ENCODE results near the gene GDPD5. TPM values are rescaled to one million over a fixed set of nuclear protein-coding genes. Genes with fewer than 3 reads are reported as not detected.

Gene GDPD5
- total RNA-seq, 1 experiment from 2014 or later = 7.8 TPM

DNA sequence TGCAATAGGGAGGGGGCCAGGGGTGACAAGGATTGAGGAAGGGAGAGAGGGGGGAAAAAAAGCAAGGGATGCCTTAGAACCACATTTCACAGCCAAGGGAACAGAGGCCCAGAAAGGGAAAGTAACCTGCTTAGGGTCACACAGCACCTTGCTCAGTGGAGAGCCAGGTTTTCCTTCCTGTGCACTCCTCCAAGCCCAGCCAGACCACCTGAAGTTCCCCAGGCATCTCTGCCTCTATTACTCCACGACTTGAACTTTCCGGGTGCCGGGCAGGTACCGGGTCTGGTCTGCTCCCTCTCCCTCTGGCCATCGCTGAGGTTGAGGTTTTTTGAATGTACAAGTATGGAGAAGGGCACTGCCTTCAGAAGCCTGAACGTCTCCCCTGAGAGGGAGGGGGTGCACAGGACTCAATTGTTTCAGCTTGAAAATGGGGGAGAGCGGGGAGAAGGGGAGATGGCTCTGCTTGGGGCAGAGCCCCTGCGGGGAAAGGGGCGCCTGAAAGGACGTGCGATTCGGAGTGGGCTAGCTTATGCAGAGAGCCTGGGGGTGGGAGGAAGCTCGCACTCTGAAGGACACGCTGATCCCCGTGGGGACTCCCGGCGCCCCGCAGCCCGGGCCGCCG is 35.8 kb upstream of the GDPD5 start:
- no peak overlapping the region for H3K18ac ChIP-seq (ENCODE audit: insufficient read length, low read depth, low read length)
- peaks cover 19% of the 10 kb centered on the region for H3K23me2 ChIP-seq (ENCODE audit: insufficient read length, low read depth, low read length, poor library complexity, severe bottlenecking)
- H3T11ph ChIP-seq (ENCODE audit: low read length) = no peak overlapping the region
- no peak overlapping the region for H2BK120ac ChIP-seq (ENCODE audit: low read depth, low read length, poor library complexity, severe bottlenecking)
- no peak overlapping the region for H2BK12ac ChIP-seq (ENCODE audit: insufficient read length, low read depth, low read length)
- no peak overlapping the region for H2BK5ac ChIP-seq (ENCODE audit: insufficient read length, low read length)
- Mint-ChIP-seq H3K4me1 (peaks cover 43 to 75% of the 10 kb centered on the region in 2 experiments), H3K4me3 (peak overlapping the region; percentile 96), H3K36me3 (ENCODE audit: insufficient read depth in 1 of 3, low read depth in 3 of 3) (peaks cover 7 to 23% (median 14%) of the 10 kb centered on the region in 3 experiments), H3K27ac (peak overlapping the region; percentile 92 to 99 (median 99)), H3K27me3 (ENCODE audit: low read depth) (peaks cover 1% of the 10 kb centered on the region; the same call in 1 of the 2 replicates), H3K9me3 (no peaks in the 10 kb centered on the region; a peak in 1 of 5 replicates)
- no peak overlapping the region for H2AFZ ChIP-seq (ENCODE audit: low read length)
- peaks cover 3% of the 10 kb centered on the region for H3K79me1 ChIP-seq (ENCODE audit: insufficient read depth, low read depth, low read length, poor library complexity, severe bottlenecking)
- H3K56ac ChIP-seq (ENCODE audit: insufficient read length, low read depth, low read length) = no peak overlapping the region
- H3K27me3 ChIP-seq (ENCODE audit: insufficient read depth, low read length) = no peaks in the 10 kb centered on the region
- DNase-seq = peak; percentile 35
- peak overlapping the region; percentile 77; the same call in 1 of the 2 replicates for H3K14ac ChIP-seq (ENCODE audit: insufficient read depth, low read length)
- no peak overlapping the region for H4K5ac ChIP-seq (ENCODE audit: insufficient read length, low read depth, low read length)
- H3K4me2 ChIP-seq (ENCODE audit: insufficient read depth, insufficient read length, low read length) = peak overlapping the region; percentile 85
- no peak overlapping the region for H3K23ac ChIP-seq (ENCODE audit: insufficient read length, low read depth, low read length)
- WGBS (ENCODE audit: extremely low coverage, insufficient read length, low lambda C conversion rate) = no CpG with 5 or more reads among the region's 21 CpGs
- H2AK5ac ChIP-seq (ENCODE audit: insufficient read length, low read length) = no peak overlapping the region
- H3K9ac ChIP-seq (ENCODE audit: extremely low read depth, insufficient read length, low read length) = peak overlapping the region; percentile 20
- no peak overlapping the region for H3K27ac ChIP-seq (ENCODE audit: insufficient read length, low read depth, low read length)
- peaks cover 31% of the 10 kb centered on the region; the same call in 1 of the 2 replicates for H3K79me2 ChIP-seq (ENCODE audit: insufficient read depth, low read length)
- no peaks in the 10 kb centered on the region for H3K9me3 ChIP-seq (ENCODE audit: control insufficient read depth, low read depth, low read length)
- no peak overlapping the region for H3K4ac ChIP-seq (ENCODE audit: low read depth, low read length)
- H2BK20ac ChIP-seq (ENCODE audit: low read depth, low read length, poor library complexity, severe bottlenecking) = no peak overlapping the region
- peaks cover 14% of the 10 kb centered on the region for H3K4me1 ChIP-seq (ENCODE audit: insufficient read depth, low read length)
- TF ChIP-seq, protein P1, sequence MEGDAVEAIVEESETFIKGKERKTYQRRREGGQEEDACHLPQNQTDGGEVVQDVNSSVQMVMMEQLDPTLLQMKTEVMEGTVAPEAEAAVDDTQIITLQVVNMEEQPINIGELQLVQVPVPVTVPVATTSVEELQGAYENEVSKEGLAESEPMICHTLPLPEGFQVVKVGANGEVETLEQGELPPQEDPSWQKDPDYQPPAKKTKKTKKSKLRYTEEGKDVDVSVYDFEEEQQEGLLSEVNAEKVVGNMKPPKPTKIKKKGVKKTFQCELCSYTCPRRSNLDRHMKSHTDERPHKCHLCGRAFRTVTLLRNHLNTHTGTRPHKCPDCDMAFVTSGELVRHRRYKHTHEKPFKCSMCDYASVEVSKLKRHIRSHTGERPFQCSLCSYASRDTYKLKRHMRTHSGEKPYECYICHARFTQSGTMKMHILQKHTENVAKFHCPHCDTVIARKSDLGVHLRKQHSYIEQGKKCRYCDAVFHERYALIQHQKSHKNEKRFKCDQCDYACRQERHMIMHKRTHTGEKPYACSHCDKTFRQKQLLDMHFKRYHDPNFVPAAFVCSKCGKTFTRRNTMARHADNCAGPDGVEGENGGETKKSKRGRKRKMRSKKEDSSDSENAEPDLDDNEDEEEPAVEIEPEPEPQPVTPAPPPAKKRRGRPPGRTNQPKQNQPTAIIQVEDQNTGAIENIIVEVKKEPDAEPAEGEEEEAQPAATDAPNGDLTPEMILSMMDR (conservative IDR thresholded peaks at IDR 0.05) = no peak
- no peak overlapping the region for H2BK15ac ChIP-seq (ENCODE audit: low read depth, low read length)
- H4K91ac ChIP-seq (ENCODE audit: insufficient read length, low read depth, low read length) = no peak overlapping the region
- H4K20me1 ChIP-seq (ENCODE audit: control insufficient read depth, insufficient read depth, insufficient read length) = no peaks in the 10 kb centered on the region
- no peak overlapping the region for H4K8ac ChIP-seq (replicated peaks; ENCODE audit: insufficient read length, low read depth, low read length)
